HG02938 (cell line): ENCODE results near the gene POLN.

Source experiments
- ATAC-seq: cut with Tn5 transposase; IDR thresholded peaks from one replicate; pipeline ENCODE4 v1.9.1; 2021; ENCODE audit warnings: mild to moderate bottlenecking, moderate library complexity; ENCODE audit not compliant: unreplicated experiment

The POLN gene

DNA sequence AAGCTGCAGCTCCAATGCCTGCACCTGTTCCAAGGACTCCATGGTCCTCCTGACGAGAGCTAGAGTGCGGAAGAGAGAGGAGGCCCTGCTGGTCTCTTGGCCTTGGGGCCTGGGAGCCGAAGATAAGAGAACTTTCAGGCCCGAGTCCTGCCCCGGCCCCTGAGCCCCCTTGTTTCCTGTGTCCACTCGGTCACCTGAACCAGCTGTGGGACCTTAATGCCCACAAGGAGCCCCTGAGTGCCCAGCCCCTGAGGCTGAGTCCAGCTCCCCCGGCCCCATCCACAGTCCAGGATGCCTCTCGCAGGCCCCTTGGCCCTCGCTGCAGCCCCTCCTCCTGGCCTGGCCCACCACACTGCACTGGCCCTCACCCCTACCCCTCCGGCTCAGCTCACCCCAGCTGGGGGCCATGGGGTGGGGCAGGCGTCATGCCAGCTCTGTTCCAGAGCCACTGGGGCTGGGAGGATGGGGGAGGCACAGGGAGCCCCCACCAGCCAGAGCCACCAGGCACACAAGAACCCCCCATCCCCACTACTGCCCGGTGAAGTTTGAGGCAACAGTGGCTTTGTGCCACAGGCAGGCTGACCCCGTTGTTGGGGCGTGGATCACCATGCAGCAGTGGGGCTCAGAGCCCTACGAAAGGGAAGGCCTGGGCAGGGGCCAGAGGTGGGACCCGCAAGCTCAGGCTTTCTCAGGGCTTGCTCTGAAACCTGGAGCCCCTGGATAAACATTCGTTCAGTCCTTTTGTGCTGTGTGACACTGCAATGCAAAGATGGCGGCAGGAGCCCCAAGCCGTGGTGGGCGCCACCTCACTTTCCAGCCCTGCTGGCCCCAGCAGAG lies 168.7 kb downstream of the POLN start:
- no peak for ATAC-seq

DNA sequence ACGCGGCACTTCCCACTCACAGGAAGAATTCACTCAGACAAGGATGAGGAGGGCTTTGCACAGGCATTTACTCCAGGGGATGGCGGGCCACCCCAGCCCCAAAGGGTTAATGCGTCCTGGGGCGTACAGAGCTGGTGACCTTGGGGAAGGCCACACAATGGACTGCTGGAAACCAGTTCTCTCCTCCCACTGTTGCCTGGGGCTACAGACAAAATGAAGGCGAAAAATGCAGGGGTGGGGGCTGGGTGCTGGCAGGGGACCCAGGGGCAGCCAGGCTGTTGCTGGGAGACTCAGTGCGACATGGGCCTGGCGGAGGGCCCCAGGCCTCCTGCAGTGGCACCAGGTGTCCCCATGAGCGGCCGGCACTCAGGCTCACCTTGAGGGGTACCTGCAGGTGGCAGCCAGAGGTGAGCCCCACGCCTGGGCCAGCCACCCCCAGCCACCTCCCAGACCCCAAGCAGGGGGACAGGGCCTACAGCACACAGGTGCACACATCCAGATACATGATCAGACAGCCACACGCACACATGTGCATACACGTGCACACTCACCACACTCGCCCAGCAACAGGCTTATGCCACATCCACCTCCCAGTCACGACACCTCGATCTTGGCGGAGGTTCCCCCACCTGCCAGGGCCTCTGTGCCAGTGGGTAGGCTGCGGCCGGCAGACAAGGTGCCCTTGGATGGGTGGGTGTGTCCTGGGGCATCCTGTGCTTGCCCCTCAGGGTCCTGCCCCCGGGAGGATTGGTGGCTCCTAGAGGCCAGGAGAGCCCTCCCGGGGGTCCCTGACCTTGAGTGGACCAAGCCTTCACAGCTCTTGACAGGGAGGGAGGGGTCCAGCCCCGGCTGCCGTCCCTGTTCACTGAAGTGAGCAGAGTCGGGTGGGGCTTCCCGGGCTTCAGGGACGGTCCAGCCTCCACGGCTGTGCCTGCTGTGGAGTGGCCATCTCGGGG lies 169.7 kb downstream of the POLN start:
- no peak for ATAC-seq

DNA sequence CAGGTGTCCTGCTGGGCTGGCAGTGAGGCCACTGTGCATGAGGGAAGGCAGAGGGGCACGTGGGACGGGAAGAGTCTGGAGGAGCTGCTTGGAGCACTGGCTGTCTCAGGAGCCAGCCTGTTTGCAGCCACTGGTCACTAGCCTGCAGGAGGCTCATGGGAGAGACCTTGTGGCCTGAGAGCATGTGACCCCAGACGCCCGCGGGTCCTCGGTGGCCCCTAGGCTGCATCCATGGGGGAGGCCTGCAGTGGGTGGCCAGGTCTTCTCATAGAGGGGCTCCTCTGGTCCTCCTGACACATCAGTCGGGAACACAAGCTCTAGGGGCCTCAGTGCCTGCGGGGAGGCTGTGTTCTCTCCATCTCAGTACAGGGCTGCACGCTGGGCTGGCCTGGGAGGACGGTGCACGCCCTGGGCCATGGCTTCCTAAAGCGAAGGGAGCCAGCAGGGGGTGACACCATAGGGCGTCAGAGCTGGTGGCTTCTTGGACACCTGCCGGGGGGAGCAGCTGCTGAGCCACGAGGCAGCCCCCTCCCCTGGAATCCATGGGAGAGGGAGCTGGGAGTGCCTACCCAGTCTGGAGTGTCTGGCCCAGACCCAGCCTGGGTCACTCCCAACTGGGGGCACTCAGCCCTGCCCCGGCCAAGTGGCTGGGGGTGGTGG lies 170.5 kb downstream of the POLN start:
- ATAC-seq = no peak

DNA sequence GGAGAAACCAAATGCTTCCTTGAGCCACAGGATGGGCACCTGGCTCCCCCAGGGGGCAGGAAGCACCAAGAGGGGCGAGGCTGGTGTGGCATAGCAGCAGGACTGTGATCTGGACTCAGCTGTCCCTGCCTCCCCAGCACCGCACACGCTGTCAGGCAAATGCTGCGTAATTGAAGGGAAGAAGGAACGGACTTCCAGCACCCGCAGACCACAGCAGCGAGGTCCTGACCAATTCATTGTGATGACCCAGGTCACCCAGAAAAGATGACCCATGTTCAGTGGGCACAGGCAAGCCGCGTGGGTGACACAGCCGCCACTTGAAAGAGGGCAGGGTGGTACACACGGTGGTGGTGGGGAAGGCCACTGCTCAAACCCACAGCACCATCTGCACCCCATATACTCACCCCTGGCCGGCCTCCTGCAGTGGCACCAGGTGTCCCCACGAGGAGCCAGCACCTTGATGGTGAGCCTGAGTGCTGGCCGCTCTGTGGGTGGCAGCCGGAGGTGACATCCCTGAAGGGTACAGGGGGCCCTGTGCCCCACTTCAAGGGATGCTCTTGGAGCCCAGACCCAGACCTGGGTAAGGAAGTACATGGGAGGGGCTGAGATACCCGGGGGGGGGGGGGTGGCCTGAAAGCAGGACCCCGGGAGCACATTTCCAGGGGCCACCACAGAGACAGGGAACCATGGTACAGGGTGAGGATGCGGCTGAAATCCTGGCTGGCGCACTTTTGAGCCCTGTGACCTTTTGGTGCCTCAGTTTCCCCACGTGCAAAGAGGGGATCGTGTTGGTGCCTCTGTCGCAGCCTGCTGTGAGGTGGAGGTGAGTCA lies 171.3 kb downstream of the POLN start:
- no peak for ATAC-seq

DNA sequence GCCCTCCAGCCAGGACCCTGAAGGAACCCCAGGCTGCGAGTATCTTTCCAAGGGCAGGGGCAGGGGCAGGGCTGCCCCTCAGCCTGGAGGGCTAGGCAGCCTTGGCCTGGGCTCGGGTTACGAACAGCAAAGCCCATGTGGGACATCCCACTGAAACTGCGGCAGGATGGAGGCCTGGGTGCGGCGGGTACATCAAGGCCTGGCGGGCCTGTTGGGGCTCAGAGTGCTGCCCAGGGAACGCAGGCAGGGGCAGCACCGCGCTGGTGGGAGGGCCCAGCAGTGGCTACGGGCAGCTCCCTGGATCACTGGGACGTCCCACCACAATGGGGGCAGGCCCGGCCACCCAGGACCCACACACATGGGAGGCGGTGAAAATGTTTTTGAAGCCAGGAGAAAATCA lies 171.9 kb downstream of the POLN start:
- ATAC-seq = no peak

DNA sequence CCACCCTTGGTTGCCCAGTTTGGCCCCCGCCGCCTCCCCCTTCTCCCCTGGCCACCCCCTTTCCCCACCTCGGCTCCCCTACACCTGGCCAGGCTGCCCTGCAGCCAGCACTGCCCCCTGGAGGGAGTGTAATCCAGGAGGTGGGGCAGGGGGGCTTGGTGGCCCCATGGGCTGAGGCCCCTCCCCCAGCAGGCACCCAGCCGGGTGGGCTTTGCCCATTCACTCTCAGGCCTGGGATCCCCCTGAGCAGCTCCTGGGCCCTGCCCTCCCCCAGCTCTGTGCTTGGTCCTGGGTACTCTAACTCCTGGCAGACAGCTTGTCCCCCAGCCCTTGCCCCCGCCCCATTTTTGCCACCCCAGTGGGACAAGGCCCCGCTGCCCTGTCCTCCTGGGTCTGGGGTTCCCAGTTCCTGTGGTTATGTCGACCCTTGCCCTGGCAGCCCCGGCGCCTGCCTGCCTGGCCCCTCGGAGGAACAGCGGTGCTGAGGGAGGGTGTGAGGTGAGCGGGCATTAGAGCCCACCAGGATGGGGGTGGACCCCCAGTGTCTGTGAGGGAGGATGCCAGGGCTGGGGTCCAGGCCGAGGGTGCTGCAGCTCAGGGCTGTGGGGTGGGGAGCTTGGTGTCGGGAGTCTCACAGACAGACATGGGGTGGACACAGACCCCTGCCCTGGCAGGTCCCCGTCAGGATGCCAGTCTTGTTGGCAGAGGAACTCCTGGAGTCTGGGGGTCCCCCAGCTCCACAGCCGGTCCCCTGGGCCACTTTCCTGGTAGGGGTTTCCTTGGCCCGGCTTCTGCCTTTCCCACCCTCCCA lies 172.6 kb downstream of the POLN start:
- ATAC-seq = no peak

DNA sequence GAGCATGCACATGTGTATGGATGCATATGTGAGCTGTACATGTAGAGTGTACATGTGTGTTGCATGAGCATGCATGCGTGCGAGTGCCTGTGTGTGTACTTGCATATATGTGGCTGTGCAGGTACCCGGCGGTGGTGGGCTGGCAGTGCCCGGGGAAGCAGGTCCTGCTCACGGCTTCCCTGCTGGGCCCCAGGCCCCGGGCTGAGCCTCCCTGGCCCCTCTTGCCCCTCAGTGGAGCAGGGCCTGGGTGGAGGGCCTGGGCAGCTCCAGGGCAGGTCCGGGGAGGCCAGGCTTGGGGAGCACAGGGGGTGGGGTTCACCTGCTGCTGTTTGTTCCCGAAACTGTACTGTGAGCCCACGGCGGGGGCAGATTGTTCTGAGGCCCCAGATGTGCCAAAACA lies 173.4 kb downstream of the POLN start:
- ATAC-seq = no peak

DNA sequence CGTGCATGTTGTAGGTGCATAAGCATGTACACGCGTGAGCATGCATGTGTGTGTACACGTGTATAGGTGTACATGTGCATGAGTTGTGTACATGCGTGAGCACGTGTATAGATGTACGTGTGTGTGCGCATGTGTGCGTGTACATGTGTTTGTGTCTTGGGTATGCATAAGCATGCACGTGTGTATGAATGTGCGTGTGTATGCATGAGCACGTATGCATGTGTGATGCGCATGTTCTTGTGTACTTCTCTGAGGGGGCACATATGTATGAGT lies 173.8 kb downstream of the POLN start:
- no peak for ATAC-seq

DNA sequence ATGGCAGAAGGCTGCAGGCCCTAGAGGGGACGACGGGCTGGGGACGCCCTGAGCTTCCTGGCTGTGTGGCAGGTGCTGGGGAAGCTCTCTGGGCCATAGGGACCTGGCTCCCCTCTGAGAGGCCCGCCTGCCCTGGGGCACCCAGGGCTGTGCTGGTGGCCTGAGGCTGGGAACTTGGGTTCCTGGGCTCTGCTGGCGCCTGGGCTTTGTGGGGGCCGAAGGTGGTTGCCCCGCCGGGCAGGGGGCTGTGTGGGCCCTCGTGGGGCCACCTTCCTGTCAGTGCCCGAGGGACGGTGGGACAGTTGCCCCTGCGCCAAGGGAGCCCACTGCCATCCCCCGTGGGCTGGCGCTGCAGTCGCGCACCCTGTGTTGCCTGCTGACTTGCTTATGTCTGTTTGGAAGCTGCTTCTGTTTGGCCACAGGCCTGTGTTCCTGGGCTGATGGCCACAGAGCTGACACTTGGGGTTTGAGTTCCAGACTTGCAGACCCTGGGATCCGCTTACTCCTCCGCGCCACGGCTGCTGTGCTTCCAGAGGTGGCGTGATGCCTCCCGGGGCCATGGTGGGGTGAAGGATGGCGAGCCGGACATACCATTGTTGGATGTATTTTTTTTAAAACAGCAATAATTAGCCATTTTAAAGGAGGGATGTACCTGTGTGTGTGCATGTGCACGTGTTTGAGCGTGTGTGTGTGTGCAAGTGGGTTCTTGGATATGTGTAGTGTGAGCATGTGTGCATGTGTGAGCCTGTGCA lies 174.3 kb downstream of the POLN start:
- no peak for ATAC-seq

DNA sequence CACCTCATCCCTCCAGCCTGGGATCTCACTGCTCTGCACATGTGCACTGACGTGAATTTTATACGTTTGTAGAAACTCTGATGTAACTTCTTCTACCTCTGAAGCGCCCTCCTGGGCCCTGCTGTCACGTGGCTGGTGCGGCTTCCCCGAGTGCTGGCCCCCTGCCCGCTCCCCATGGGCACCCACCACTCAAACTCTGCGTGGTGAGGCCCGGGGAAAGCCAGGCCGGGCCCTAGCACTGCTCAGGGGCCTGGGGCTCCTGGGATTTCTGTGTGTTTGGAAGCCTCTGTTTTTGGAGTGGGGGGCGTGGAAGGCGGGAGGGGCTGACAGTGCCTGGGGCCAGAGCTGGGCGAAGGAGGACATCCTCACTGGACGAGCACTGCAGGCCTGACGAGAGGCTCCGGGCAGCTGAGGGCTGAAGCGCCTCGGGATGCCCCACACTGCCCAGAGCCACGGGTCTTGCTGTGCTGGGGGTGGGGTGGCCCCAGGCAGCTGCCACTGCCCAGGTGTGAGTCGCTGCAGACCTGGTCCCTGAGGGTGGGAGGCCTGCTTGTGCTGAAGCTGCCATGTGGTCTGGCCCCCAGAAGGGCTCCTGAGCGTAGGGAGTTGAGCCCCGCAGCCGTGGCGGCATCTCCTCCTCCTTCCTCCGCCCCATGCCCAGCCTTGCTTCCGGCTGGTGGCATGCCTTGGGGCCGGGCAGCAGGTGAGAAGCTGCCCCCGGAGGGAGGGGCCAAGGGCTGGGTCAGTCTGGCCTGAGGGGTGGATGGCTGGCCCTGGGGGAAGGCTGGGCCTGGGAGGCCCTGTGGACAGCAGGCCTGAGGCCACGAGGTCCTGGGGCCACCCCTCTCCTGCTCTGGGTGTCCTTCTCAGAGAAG lies 175.1 kb downstream of the POLN start:
- no peak for ATAC-seq

DNA sequence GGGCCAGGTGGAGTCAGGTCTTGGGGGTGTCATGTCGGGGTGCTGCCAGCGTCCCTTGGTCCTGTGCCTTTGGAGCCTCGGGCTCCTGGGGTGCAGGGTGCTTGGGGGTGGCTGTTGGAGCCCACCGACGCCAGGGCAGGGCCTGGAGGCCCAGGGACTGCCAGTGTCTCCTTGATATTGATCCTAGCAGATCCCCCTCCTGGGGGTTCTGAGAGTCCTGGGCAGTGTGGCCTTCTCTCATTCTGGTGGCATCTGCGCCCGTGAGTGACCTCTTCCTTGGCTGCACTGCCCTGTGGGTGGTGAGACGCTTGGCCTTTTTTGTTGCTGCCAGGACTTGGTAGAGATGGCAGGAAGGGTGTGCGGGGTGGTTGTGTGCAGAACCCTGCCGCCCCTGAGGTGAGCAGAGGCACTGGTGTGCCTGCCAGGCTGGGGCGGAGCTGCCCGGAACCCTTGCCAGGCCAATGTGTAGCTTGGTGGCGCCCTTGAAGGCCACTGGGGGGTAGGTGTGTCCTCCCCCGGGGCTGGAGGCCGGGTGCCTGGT lies 175.8 kb downstream of the POLN start:
- ATAC-seq = no peak

DNA sequence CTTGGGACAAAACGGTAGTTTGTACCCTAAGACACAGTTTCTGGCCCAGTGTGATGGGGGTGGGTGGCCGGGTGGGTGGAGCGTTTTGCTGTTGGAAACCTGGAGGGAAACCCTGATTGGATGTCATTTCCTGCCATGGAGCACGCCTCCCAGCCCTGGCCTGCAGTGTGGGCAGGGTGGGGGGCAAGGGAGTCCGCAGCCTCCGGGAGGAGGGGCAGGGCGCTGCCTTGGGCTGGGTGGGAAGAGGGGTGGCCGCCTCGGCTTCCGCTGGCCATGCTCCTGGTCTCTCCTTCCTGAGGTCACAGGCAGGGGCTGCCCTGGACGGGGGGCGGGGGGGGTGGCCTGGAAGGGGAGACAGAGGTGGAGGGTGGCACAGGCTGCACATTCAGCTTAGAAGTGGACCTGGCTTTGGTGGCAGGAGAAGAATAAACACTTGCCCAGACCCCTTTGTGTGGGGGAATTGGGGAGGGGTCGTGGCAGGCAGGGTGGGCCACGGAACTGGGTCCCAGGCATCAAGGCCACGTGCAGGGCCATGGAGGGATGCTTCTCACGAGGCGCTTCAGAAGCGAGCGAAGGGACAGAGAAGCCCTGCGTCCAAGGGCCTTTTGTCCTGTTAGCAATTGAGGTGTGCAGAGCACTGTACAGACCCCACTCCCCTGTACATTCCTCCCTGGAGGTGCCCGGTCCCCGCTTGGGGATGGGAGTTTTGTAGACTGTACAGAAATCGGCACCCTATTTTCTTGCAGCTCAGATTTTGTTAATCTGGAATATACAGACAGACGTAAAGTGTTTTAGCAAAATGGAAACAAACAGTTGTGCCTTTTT lies 176.6 kb downstream of the POLN start:
- ATAC-seq = no peak

DNA sequence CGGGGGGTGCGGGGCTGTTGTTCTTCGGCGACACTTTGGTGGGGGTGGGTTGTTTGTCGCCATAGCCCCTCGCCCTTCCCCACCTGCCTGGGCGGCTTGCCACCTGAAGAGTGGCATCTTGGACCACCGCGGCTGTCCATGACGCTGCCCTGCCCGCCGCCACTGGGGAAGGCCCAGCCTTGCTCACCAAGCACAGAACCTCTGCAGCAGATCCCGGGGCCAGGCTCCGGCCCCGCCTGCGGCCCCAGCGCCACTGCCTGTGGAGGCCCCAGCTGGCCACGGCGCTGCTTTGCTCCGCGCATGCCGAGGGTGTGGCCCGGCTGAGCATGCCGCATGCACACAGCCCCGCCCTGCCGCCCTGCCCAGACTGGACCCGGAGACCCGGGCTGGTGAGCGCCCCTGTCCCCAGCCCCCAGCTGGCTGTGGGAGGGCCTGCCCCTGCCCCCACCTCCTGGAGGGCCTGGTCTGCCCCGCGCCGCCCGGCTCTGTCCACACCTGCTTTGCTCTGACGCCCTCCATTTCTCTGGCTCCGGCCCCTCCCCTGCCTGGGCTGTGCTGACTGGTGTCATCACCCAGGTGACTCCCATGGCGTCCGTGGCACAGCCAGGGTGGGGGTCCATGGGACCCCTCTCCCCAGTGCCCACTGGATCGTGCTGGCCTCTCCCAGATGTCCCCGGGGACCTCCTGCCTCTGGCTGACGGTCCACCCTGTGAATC lies 177.5 kb downstream of the POLN start:
- ATAC-seq = no peak

DNA sequence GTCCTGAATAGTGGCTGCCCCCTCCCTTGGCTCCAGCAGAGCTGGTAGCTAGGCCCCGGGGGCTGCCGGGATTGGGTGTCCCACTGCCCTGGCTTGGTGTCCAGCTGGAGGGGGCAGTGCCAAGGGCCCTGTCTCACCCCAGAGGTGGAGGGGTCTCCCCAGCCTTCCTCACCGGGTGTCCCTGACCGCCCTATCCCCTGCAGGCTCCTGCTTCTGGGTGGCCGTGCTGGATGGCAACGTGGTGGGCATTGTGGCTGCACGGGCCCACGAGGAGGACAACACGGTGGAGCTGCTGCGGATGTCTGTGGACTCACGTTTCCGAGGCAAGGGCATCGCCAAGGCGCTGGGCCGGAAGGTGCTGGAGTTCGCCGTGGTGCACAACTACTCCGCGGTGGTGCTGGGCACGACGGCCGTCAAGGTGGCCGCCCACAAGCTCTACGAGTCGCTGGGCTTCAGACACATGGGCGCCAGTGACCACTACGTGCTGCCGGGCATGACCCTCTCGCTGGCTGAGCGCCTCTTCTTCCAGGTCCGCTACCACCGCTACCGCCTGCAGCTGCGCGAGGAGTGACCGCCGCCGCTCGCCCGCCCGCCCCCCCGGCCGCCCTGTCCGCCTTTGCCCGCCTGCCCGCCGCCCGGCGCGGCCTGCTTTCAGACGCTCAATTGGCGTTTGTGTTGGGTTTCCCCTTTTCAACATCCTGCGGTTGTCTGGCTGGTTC lies 178.2 kb downstream of the POLN start:
- ATAC-seq = no peak

DNA sequence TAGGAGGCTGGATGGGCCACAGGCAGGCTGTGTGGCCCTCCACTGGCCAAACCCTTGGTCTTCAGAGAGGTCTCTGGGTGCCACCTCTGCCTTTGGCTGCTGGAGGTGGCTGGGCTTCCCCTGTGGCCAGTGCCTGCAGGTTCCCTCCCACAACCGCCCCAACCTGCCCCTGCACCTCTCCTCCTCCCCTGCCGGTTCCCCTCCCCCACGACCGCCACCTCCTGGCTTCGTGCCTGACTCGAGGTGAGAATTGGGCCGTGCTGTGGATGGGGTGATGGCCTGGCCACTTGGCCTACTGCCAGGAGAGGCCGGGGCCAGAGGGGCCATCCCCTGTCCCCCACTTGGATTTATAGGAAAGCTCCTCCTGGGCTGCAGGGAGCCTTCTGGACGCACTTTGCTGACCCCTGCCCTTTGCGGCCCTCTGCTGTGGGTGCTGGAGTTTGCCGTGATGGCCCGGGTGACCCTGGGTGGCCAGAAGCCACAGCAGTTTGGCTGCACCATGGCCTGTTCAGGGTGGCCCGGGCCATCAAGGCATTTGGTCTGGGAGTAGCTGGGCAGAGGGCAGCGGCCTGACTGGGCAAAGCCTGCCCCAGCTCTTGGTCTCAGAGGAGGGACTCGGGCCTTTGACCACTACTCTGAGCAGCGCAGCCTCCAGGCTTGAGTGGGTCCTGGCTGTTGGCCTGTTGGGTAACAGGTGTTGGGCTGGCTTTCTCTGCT lies 179.0 kb downstream of the POLN start:
- no peak for ATAC-seq
